K562 (cell line): ENCODE data around the gene CCDC85B. TPM values are rescaled to one million over a fixed set of nuclear protein-coding genes. Genes with fewer than 3 reads are reported as not detected.
A peak's percentile ranks its signal among the peaks of the same experiment; 100 is the strongest.

Experiments
- ARNT ChIP-seq, 2 experiments: fragments of 450-650 bp; IDR thresholded peaks; 2 replicates each; pipeline ENCODE4 v1.6.1; 2016; ENCODE audit warnings: mild to moderate bottlenecking in 1 of 2
- CC2D1A ChIP-seq: fragments of 450-650 bp; IDR thresholded peaks from 2 replicates; pipeline ENCODE4 v1.6.1; 2017; ENCODE audit warnings: mild to moderate bottlenecking
- CHD1 ChIP-seq: fragments of 200-600 bp; sonication (generic); IDR thresholded peaks from one replicate; pipeline ENCODE4 v1.6.1; 2012; ENCODE audit warnings: mild to moderate bottlenecking, moderate library complexity, low read length, inconsistent platforms
- GABPA ChIP-seq: fragments of 200-800 bp; sonication (Bioruptor generic); conservative IDR thresholded peaks from 2 replicates; pipeline ENCODE4 v1.6.1; 2016; ENCODE audit warnings: low read depth, missing genetic modification characterization, missing compliant biosample characterization
- GABPB2 ChIP-seq: fragments of 250-450 bp; sonication (Bioruptor Pico); conservative IDR thresholded peaks from 2 replicates; pipeline ENCODE4 v1.5.1; 2021; ENCODE audit warnings: mild to moderate bottlenecking
- GTF2E2 ChIP-seq: fragments of 200-800 bp; sonication (Bioruptor generic); IDR thresholded peaks from 2 replicates; pipeline ENCODE4 v1.6.1; 2016; ENCODE audit warnings: missing genetic modification characterization, missing compliant biosample characterization
- HDAC2 ChIP-seq: fragments of 450-650 bp; IDR thresholded peaks from 2 replicates; pipeline ENCODE4 v1.6.1; 2016; ENCODE audit warnings: mild to moderate bottlenecking
- HNRNPK ChIP-seq: fragments of 200-400 bp; formaldehyde crosslinking; IDR thresholded peaks from one replicate; pipeline ENCODE4 v1.6.1; 2018; ENCODE audit warnings: mild to moderate bottlenecking, low read depth, low read length; ENCODE audit not compliant: poor library complexity, severe bottlenecking
- IRF2 ChIP-seq: sonication (generic); formaldehyde crosslinking; IDR thresholded peaks from 2 replicates; pipeline ENCODE4 v1.8.1; 2022; ENCODE audit warnings: mild to moderate bottlenecking, missing genetic modification reagents
- KLF1 ChIP-seq: fragments of 450-650 bp; IDR thresholded peaks from 2 replicates; pipeline ENCODE4 v1.6.1; 2016; ENCODE audit warnings: missing genetic modification characterization, missing compliant biosample characterization
- KLF16 ChIP-seq: IDR thresholded peaks from 2 replicates; pipeline ENCODE4 v1.6.1; 2016; ENCODE audit warnings: antibody characterized with exemption
- NFATC3 ChIP-seq: fragments of 450-650 bp; IDR thresholded peaks from 2 replicates; pipeline ENCODE4 v1.6.1; 2017; ENCODE audit warnings: mild to moderate bottlenecking
- NFE2L1 ChIP-seq: fragments of 450-650 bp; IDR thresholded peaks from 2 replicates; pipeline ENCODE4 v1.6.1; 2016; ENCODE audit warnings: missing genetic modification characterization, low read depth, mild to moderate bottlenecking, missing compliant biosample characterization, moderate library complexity, borderline replicate concordance
- NFRKB ChIP-seq: fragments of 450-650 bp; IDR thresholded peaks from 2 replicates; pipeline ENCODE4 v1.6.1; 2016; ENCODE audit warnings: low read depth
- NR2F6 ChIP-seq: fragments of 450-650 bp; formaldehyde crosslinking; IDR thresholded peaks from 2 replicates; pipeline ENCODE4 v1.4.0; 2020; ENCODE audit warnings: mild to moderate bottlenecking
- PCBP1 ChIP-seq: fragments of 200-400 bp; formaldehyde crosslinking; IDR thresholded peaks from 2 replicates; pipeline ENCODE4 v1.6.1; 2018; ENCODE audit warnings: mild to moderate bottlenecking, low read depth, low read length; ENCODE audit not compliant: poor library complexity, severe bottlenecking
- PHB2 ChIP-seq: fragments of 450-650 bp; IDR thresholded peaks from 2 replicates; pipeline ENCODE4 v1.6.1; 2017; ENCODE audit warnings: low read depth
- SMAD2 ChIP-seq: fragments of 150-350 bp; IDR thresholded peaks from 2 replicates; pipeline ENCODE4 v1.6.1; 2014; ENCODE audit warnings: low read depth, mild to moderate bottlenecking, low read length
- SMARCA4 ChIP-seq: fragments of 450-650 bp; IDR thresholded peaks from 2 replicates; pipeline ENCODE4 v1.6.1; 2016
- TBP ChIP-seq: optimal IDR thresholded peaks from 2 replicates; pipeline ENCODE3; 2011; ENCODE audit warnings: low read depth, low read length, improper control_type of control experiment
- TGIF2 ChIP-seq: sonication (generic); formaldehyde crosslinking; IDR thresholded peaks from 2 replicates; pipeline ENCODE4 v1.8.1; 2022; ENCODE audit warnings: mild to moderate bottlenecking, missing genetic modification reagents, moderate library complexity
- THRAP3 ChIP-seq: fragments of 450-650 bp; IDR thresholded peaks from 2 replicates; pipeline ENCODE4 v1.6.1; 2016; ENCODE audit warnings: mild to moderate bottlenecking, inconsistent platforms, borderline replicate concordance
- ZNF584 ChIP-seq: fragments of 200-800 bp; sonication (Bioruptor generic); IDR thresholded peaks from 2 replicates; pipeline ENCODE4 v1.6.1; 2016; ENCODE audit warnings: low read depth, mild to moderate bottlenecking, missing genetic modification characterization, missing compliant biosample characterization
- ZNF764 ChIP-seq: fragments of 250-450 bp; sonication (Bioruptor Pico); IDR thresholded peaks from 2 replicates; pipeline ENCODE4 v1.4.0; 2020; ENCODE audit warnings: low read depth, mild to moderate bottlenecking, moderate library complexity
- polyA plus RNA-seq, 8 experiments: library from polyadenylated mRNA; depleted of rRNA in 4 of 8; stranded (reverse) in 5 of 8; unstranded in 3 of 8; fragments of >200 nt; fragmentation: Nextera tagmentation in 2 of 8; fragmentation: Illumina TruSeq in 1 of 8; extraction: Ambion mirVana in 2 of 8; extraction: Trizol in 1 of 8; gene quantifications; 2 replicates each; pipeline versions ENCODE4 v1.2.1 to v1.2.3, GENCODE V29; 2011 to 2014; ENCODE audit warnings: inconsistent platforms in 1 of 8, missing spikeins in 1 of 8
- total RNA-seq, 7 experiments: library from RNA; depleted of rRNA in 6 of 7; stranded (reverse); fragments of >200 nt in 6 of 7; fragmentation: Illumina TruSeq in 2 of 7; extraction: Trizol in 2 of 7; gene quantifications; 2 replicates each; pipeline versions ENCODE4 v1.2.1 to v1.2.3, GENCODE V29; 2011 to 2021; ENCODE audit warnings: low replicate concordance in 1 of 7
- TF ChIP-seq, protein P1 (sequence below): fragments of 450-650 bp; IDR thresholded peaks from 2 replicates; pipeline ENCODE4 v1.6.1; 2018; ENCODE audit not compliant: partially characterized antibody
- TF ChIP-seq, protein P2 (sequence below): sonication (generic); formaldehyde crosslinking; IDR thresholded peaks from 2 replicates; pipeline ENCODE4 v1.8.0; 2022; ENCODE audit warnings: mild to moderate bottlenecking, missing genetic modification reagents

The CCDC85B gene
- total and polyA plus RNA-seq, 9 of the 15 experiments (the other 6 are each of a cell fraction or from before 2014, with no cell fraction given): 0.14 to 138 (median 6.2) TPM

DNA sequence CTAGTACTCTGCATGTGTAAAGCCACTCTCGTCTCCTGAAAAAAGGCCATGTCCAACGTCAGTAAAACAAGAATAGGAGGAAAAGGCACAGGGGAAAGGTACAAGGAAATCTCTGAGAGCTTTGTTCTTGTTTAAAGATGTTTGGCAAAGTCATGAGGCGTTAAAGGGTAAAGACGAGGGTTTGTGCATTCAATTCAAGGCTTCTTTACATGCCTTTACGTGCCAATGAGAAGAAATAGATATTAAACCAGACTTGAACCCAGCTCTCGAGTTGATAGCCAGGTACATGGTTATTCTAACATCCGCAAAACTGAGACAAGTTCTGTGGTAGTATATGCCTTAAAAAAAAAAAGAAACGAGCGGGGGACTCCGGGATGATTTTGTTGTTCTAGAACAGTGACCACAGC lies 31.8 kb upstream of the CCDC85B start (continued):
- TF ChIP-seq HDAC2 (no peak), NFE2L1 (no peak), PHB2 (no peak), ARNT (IDR thresholded peaks at IDR 0.05) (peak in 1 of 2 experiments; percentile 59; a peak in 1 of 4 replicates), CHD1 (peak; percentile 96), IRF2 (CRISPR knock-in tag) (no peak), THRAP3 (no peak), NR2F6 (CRISPR knock-in tag) (no peak), ZNF764 (CRISPR knock-in tag) (no peak), GTF2E2 (tag) (no peak), KLF16 (no peak), PCBP1 (no peak), ZNF584 (CRISPR knock-in tag) (no peak), SMAD2 (no peak), GABPA (tag) (no peak), TGIF2 (no peak), NFRKB (no peak; the same call in 1 of the 2 replicates), HNRNPK (no peak), KLF1 (tag) (no peak), GABPB2 (CRISPR knock-in tag) (no peak), TBP (no peak), NFATC3 (no peak), SMARCA4 (no peak), CC2D1A (no peak)
- TF ChIP-seq, protein P1, sequence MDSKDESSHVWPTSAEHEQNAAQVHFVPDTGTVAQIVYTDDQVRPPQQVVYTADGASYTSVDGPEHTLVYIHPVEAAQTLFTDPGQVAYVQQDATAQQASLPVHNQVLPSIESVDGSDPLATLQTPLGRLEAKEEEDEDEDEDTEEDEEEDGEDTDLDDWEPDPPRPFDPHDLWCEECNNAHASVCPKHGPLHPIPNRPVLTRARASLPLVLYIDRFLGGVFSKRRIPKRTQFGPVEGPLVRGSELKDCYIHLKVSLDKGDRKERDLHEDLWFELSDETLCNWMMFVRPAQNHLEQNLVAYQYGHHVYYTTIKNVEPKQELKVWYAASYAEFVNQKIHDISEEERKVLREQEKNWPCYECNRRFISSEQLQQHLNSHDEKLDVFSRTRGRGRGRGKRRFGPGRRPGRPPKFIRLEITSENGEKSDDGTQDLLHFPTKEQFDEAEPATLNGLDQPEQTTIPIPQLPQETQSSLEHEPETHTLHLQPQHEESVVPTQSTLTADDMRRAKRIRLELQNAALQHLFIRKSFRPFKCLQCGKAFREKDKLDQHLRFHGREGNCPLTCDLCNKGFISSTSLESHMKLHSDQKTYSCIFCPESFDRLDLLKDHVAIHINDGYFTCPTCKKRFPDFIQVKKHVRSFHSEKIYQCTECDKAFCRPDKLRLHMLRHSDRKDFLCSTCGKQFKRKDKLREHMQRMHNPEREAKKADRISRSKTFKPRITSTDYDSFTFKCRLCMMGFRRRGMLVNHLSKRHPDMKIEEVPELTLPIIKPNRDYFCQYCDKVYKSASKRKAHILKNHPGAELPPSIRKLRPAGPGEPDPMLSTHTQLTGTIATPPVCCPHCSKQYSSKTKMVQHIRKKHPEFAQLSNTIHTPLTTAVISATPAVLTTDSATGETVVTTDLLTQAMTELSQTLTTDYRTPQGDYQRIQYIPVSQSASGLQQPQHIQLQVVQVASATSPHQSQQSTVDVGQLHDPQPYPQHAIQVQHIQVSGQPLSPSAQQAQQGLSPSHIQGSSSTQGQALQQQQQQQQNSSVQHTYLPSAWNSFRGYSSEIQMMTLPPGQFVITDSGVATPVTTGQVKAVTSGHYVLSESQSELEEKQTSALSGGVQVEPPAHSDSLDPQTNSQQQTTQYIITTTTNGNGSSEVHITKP: no peak
- TF ChIP-seq, protein P2, sequence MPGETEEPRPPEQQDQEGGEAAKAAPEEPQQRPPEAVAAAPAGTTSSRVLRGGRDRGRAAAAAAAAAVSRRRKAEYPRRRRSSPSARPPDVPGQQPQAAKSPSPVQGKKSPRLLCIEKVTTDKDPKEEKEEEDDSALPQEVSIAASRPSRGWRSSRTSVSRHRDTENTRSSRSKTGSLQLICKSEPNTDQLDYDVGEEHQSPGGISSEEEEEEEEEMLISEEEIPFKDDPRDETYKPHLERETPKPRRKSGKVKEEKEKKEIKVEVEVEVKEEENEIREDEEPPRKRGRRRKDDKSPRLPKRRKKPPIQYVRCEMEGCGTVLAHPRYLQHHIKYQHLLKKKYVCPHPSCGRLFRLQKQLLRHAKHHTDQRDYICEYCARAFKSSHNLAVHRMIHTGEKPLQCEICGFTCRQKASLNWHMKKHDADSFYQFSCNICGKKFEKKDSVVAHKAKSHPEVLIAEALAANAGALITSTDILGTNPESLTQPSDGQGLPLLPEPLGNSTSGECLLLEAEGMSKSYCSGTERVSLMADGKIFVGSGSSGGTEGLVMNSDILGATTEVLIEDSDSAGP (CRISPR knock-in tag): no peak
